Renal pelvis (tissue), 3 donors: Measurements from ENCODE around the gene FGFBP1. TPM values are rescaled to one million over a fixed set of nuclear protein-coding genes. Genes with fewer than 3 reads are reported as not detected.

Source experiments
- polyA plus RNA-seq, 3 donors: library from polyadenylated mRNA; unstranded; fragments of 120-200 nt; gene quantifications; one replicate each; pipeline ENCODE4 v1.2.1, GENCODE V29; 2013; ENCODE audit not compliant: insufficient read length in 3 of 3

FGFBP1 gene
- polyA plus RNA-seq, 3 donors = 0.06 to 0.21 (median 0.16) TPM

Other genes with a start within 250 kb of the FGFBP1 start
- 10 to 100 TPM; 13.8 to 15.6 (median 15.2) TPM for gene BST1, start 235.7 kb downstream of the FGFBP1 start, polyA plus RNA-seq
- 1 to 10 TPM in 1 of 3 donors, under 1 TPM in 2; 0.64 to 1.1 (median 0.73) TPM for gene CD38, start 160.4 kb downstream of the FGFBP1 start, polyA plus RNA-seq
- gene FGFBP2, start 24.4 kb upstream of the FGFBP1 start, polyA plus RNA-seq = under 1 TPM in 1 of 3 donors, not detected in 2; 0.22 TPM
- gene PROM1, start 145.3 kb upstream of the FGFBP1 start, polyA plus RNA-seq = 10 to 100 TPM; 30.6 to 59.3 (median 42.9) TPM